IMR-90 (cell line): Measurements from ENCODE around the gene THUMPD2. TPM values are rescaled to one million over a fixed set of nuclear protein-coding genes. Genes with fewer than 3 reads are reported as not detected.

Experiments used
- ATAC-seq: fragments of 200-7000 bp; cut with Tn5 transposase; 2 replicates; pipeline ENCODE4 v1.9.1; 2020; ENCODE audit warnings: low read depth, mild to moderate bottlenecking, moderate library complexity
- Bru-seq: library from RNA; stranded (reverse); fragments of 400-500 nt; gene quantifications from one replicate; lab custom pipeline; 2021; lab: Mats Ljungman, UMichigan
- BruChase-seq, 2 experiments: library from RNA; stranded (reverse); fragments of 400-500 nt; gene quantifications; one replicate each; lab custom pipeline; 2021; lab: Mats Ljungman, UMichigan
- BruUV-seq: library from RNA; stranded (reverse); fragments of 400-500 nt; replicated peaks from 2 replicates; lab custom pipeline; 2021; lab: Mats Ljungman, UMichigan
- CTCF ChIA-PET: fragments of 300-600 bp; formaldehyde crosslinking; extraction: SDS; loops from one replicate; lab custom pipeline; 2021; ENCODE audit warnings: antibody characterized with exemption; lab: Yijun Ruan, JAX
- POLR2A ChIA-PET: fragments of 300-600 bp; sonication (Branson Sonifier 250); formaldehyde crosslinking; loops from one replicate; lab custom pipeline; 2022; ENCODE audit warnings: antibody characterized with exemption; ENCODE audit not compliant: unreplicated experiment; lab: Charles Lee
- DNase-seq: peaks from one replicate; pipeline ENCODE4 v3.0.0; 2013
- H2AFZ ChIP-seq: replicated peaks from 2 replicates; pipeline ENCODE3; 2013; ENCODE audit warnings: low read length, mild to moderate bottlenecking; ENCODE audit not compliant: poor library complexity
- H2AK5ac ChIP-seq: 2 replicates; pipeline ENCODE4 v1.6.1; 2013; ENCODE audit warnings: low read depth, low read length, inconsistent platforms
- H2AK9ac ChIP-seq: replicated peaks from 2 replicates; pipeline ENCODE3; 2013; ENCODE audit warnings: mild to moderate bottlenecking, low read depth, low read length, moderate library complexity; ENCODE audit not compliant: poor library complexity
- H2BK120ac ChIP-seq: 2 replicates; pipeline ENCODE4 v1.6.1; 2013; ENCODE audit warnings: low read depth, low read length, inconsistent platforms
- H2BK15ac ChIP-seq: 3 replicates; pipeline ENCODE4 v1.6.1; 2013; ENCODE audit warnings: low read depth, low read length, inconsistent platforms
- H2BK20ac ChIP-seq: 2 replicates; pipeline ENCODE4 v1.6.1; 2013; ENCODE audit warnings: low read depth, mild to moderate bottlenecking, inconsistent platforms, low read length, moderate library complexity
- H2BK5ac ChIP-seq: 2 replicates; pipeline ENCODE4 v1.6.1; 2013; ENCODE audit warnings: mild to moderate bottlenecking, low read depth, low read length, inconsistent platforms; ENCODE audit not compliant: poor library complexity, severe bottlenecking
- H3K14ac ChIP-seq: replicated peaks from 2 replicates; pipeline ENCODE4 v1.6.1; 2013; ENCODE audit warnings: low read depth, low read length, inconsistent platforms
- H3K18ac ChIP-seq: 2 replicates; pipeline ENCODE4 v1.6.1; 2013; ENCODE audit warnings: low read depth, low read length, control low read depth
- H3K23ac ChIP-seq: 2 replicates; pipeline ENCODE4 v1.6.1; 2013; ENCODE audit warnings: low read depth, low read length, inconsistent platforms
- H3K27ac ChIP-seq: 2 replicates; pipeline ENCODE4 v1.5.1; 2013; ENCODE audit warnings: mild to moderate bottlenecking, control low read depth, low read length; ENCODE audit not compliant: insufficient read depth
- H3K27me3 ChIP-seq: 2 replicates; pipeline ENCODE4 v1.6.1; 2013; ENCODE audit warnings: low read length; ENCODE audit not compliant: control insufficient read depth, insufficient read depth
- H3K36me3 ChIP-seq: 2 replicates; pipeline ENCODE4 v1.6.1; 2013; ENCODE audit warnings: low read length, mixed read lengths; ENCODE audit not compliant: control insufficient read depth, insufficient read depth
- H3K4ac ChIP-seq: 2 replicates; pipeline ENCODE4 v1.6.1; 2013; ENCODE audit warnings: low read depth, low read length, inconsistent platforms
- H3K4me1 ChIP-seq: 2 replicates; pipeline ENCODE4 v1.6.1; 2013; ENCODE audit warnings: low read length, mixed read lengths; ENCODE audit not compliant: control insufficient read depth, insufficient read depth
- H3K4me2 ChIP-seq: 2 replicates; pipeline ENCODE4 v1.6.1; 2013; ENCODE audit warnings: low read depth, mild to moderate bottlenecking, control low read depth, low read length, moderate library complexity
- H3K4me3 ChIP-seq: 2 replicates; pipeline ENCODE4 v1.5.1; 2013; ENCODE audit warnings: low read depth, mild to moderate bottlenecking, control low read depth, low read length, moderate library complexity; ENCODE audit not compliant: insufficient read depth
- H3K56ac ChIP-seq: 2 replicates; pipeline ENCODE4 v1.6.1; 2013; ENCODE audit warnings: low read length, inconsistent platforms; ENCODE audit not compliant: insufficient read depth; ENCODE audit errors: extremely low read depth
- H3K79me1 ChIP-seq, 2 experiments: 2 replicates each; pipeline ENCODE4 v1.6.1; 2013; ENCODE audit warnings: low read length in 2 of 2, inconsistent platforms in 1 of 2, low read depth in 1 of 2
- H3K9ac ChIP-seq: 2 replicates; pipeline ENCODE4 v1.6.1; 2013; ENCODE audit warnings: low read depth, low read length, control low read depth
- H3K9me1 ChIP-seq: 2 replicates; pipeline ENCODE4 v1.6.1; 2013; ENCODE audit warnings: low read length, inconsistent platforms; ENCODE audit not compliant: insufficient read depth
- H3K9me3 ChIP-seq: 2 replicates; pipeline ENCODE4 v1.6.1; 2013; ENCODE audit warnings: low read length; ENCODE audit not compliant: control insufficient read depth, insufficient read depth
- H4K20me1 ChIP-seq: 2 replicates; pipeline ENCODE4 v1.6.1; 2013; ENCODE audit warnings: low read length, inconsistent platforms; ENCODE audit not compliant: insufficient read depth
- H4K5ac ChIP-seq: 2 replicates; pipeline ENCODE4 v1.6.1; 2013; ENCODE audit warnings: mild to moderate bottlenecking, low read depth, low read length, control low read depth
- H4K8ac ChIP-seq, 2 experiments: 2 replicates each; pipeline ENCODE4 v1.6.1; 2013; ENCODE audit warnings: low read depth in 2 of 2, low read length in 2 of 2, control low read depth in 1 of 2, inconsistent platforms in 1 of 2
- H4K91ac ChIP-seq: 2 replicates; pipeline ENCODE4 v1.6.1; 2013; ENCODE audit warnings: low read depth, low read length, inconsistent platforms; ENCODE audit not compliant: insufficient read depth
- CHD1 ChIP-seq: IDR thresholded peaks from 2 replicates; pipeline ENCODE4 v1.6.1; 2012; ENCODE audit warnings: low read depth, low read length, improper control_type of control experiment
- ELK1 ChIP-seq: fragments of 150-350 bp; IDR thresholded peaks from 2 replicates; pipeline ENCODE4 v1.6.1; 2016; ENCODE audit warnings: low read depth, mild to moderate bottlenecking, low read length, moderate library complexity, borderline replicate concordance
- FOS ChIP-seq: fragments of 150-350 bp; IDR thresholded peaks from 2 replicates; pipeline ENCODE4 v1.6.1; 2016; ENCODE audit warnings: low read depth, low read length
- MAFK ChIP-seq: IDR thresholded peaks from 2 replicates; pipeline ENCODE4 v1.6.1; 2012; ENCODE audit warnings: low read depth, low read length, improper control_type of control experiment
- MAZ ChIP-seq: IDR thresholded peaks from 2 replicates; pipeline ENCODE4 v1.6.1; 2012; ENCODE audit warnings: low read depth, mild to moderate bottlenecking, low read length, improper control_type of control experiment, moderate library complexity, borderline replicate concordance
- MXI1 ChIP-seq: IDR thresholded peaks from 2 replicates; pipeline ENCODE4 v1.6.1; 2012; ENCODE audit warnings: low read depth, mild to moderate bottlenecking, low read length, moderate library complexity, borderline replicate concordance
- POLR2A ChIP-seq: IDR thresholded peaks from 2 replicates; pipeline ENCODE4 v1.6.1; 2012; ENCODE audit warnings: mild to moderate bottlenecking, low read depth, low read length
- RCOR1 ChIP-seq: IDR thresholded peaks from 2 replicates; pipeline ENCODE4 v1.6.1; 2012; ENCODE audit warnings: mild to moderate bottlenecking, low read length, improper control_type of control experiment; ENCODE audit not compliant: insufficient replicate concordance
- SMC3 ChIP-seq: fragments of 150-350 bp; IDR thresholded peaks from 2 replicates; pipeline ENCODE4 v1.6.1; 2016; ENCODE audit warnings: low read depth, mild to moderate bottlenecking, antibody characterized with exemption, low read length, moderate library complexity
- USF2 ChIP-seq: fragments of 150-350 bp; IDR thresholded peaks from 2 replicates; pipeline ENCODE4 v1.6.1; 2017; ENCODE audit warnings: mild to moderate bottlenecking, antibody characterized with exemption, low read length, low read depth
- WGBS, 2 experiments: methylation state at CpG; one replicate each; pipeline versions ENCODE4 v1.1.5 to v1.1.7; 2013; ENCODE audit warnings: missing lambda C conversion rate in 2 of 2; ENCODE audit not compliant: insufficient read length in 1 of 2; ENCODE audit errors: extremely low coverage in 2 of 2; 5-methylcytosine and 5-hydroxymethylcytosine counted together
- dilution Hi-C: fragments of 300-500 bp; cut with HindIII; formaldehyde crosslinking; loops from one replicate; pipeline ENCODE4 v1.14.3; 2018; ENCODE audit warnings: low sequenced_read_pairs; ENCODE audit not compliant: unreplicated experiment
- in situ Hi-C: fragments of 300-500 bp; cut with MboI; formaldehyde crosslinking; loops from 3 replicates; pipeline ENCODE4 v1.14.3; 2019; ENCODE audit warnings: low sequenced_read_pairs, inconsistent platforms, mixed read lengths
- intact Hi-C: fragments of 100-400 bp; cut with micrococcal nuclease; formaldehyde crosslinking; loops from 2 replicates; pipeline ENCODE4 v1.10.0; 2022
- long read RNA-seq: library from polyadenylated mRNA; unstranded; transcript quantifications from one replicate; pipeline ENCODE4 v2.0.0, GENCODE V29; 2021; ENCODE audit not compliant: unreplicated experiment
- polyA plus RNA-seq, 3 experiments: library from polyadenylated mRNA; depleted of rRNA; stranded (reverse); fragments of >200 nt; gene quantifications; 2 replicates each; pipeline ENCODE4 v1.2.3, GENCODE V29; 2012; ENCODE audit warnings: low replicate concordance in 1 of 3
- total RNA-seq: library from RNA; depleted of rRNA; stranded (reverse); fragments of >200 nt; gene quantifications from 2 replicates; pipeline ENCODE4 v1.2.3, GENCODE V29; 2012; rRNA removed

THUMPD2 gene
- total RNA-seq, result 4.8 and 5.6 TPM in 2 replicates
- 5.2 and 7.0 TPM in 2 replicates for polyA plus RNA-seq (2012; rRNA removed)
- 1.1 and 1.5 TPM in 2 replicates for polyA plus RNA-seq (2012; cell fraction: cytosol; rRNA removed)
- 2.9 and 22.6 TPM in 2 replicates for polyA plus RNA-seq (2012; cell fraction: nucleus; rRNA removed; ENCODE audit: low replicate concordance)
- percentile 85 among the genes with signal in this experiment for Bru-seq, nascent RNA
- percentile 59 among the genes with signal in this experiment for BruChase-seq, experiment 1, labeled RNA remaining after a 6-hour chase
- BruChase-seq, experiment 2, labeled RNA remaining after a 2-hour chase, result percentile 61 among the genes with signal in this experiment
- long read RNA-seq, partial matches to known transcripts, result 2 of 10 reads
- long read RNA-seq, other reads (novel, unspliced or antisense), result 3 of 10 reads

- Histone ChIP-seq H2AK9ac (peak within 1 kb of the TSS; percentile 82), H4K91ac (peak within 1 kb of the TSS; percentile 96), H3K27me3 (no peaks in the 10 kb centered on the region), H4K5ac (peak within 1 kb of the TSS; percentile 97), H3K4me1 (peaks cover 11% of the 10 kb centered on the region), H2BK15ac (peak within 1 kb of the TSS; percentile 9; the same call in 1 of the 3 replicates), H4K8ac (peak within 1 kb of the TSS; percentile 36 to 76), H3K9ac (peak within 1 kb of the TSS; percentile 80), H2BK120ac (peak within 1 kb of the TSS; percentile 84), H3K79me1 (peaks cover 8 to 30% of the 10 kb centered on the region in 2 experiments; a peak in 3 of 4 replicates), H3K27ac (peak within 1 kb of the TSS; percentile 88), H3K23ac (peak within 1 kb of the TSS; percentile 76), H3K18ac (peak within 1 kb of the TSS; percentile 92), H3K4ac (peak within 1 kb of the TSS; percentile 94), H2AFZ (peak within 1 kb of the TSS; percentile 100), H2BK5ac (peak within 1 kb of the TSS; percentile 96), H2BK20ac (peak within 1 kb of the TSS; percentile 10; the same call in 1 of the 2 replicates), H3K9me1 (peaks cover 9% of the 10 kb centered on the region; the same call in 1 of the 2 replicates), H4K20me1 (no peaks in the 10 kb centered on the region; the same call in 1 of the 2 replicates), H3K36me3 (peaks cover 3% of the 10 kb centered on the region; the same call in 1 of the 2 replicates), H3K14ac (peak within 1 kb of the TSS; percentile 93), H3K4me3 (peak within 1 kb of the TSS; percentile 100), H3K4me2 (peak within 1 kb of the TSS; percentile 99), H3K56ac (peak within 1 kb of the TSS; percentile 89), H3K9me3 (no peaks in the 10 kb centered on the region), H2AK5ac (peak within 1 kb of the TSS; percentile 80; the same call in 1 of the 2 replicates)
- dilution Hi-C loops (no loop called here), in situ Hi-C loops (no loop called here), intact Hi-C loops (loop anchor here (10.0 kb wide), 1 partner anchor 286 kb away; no protein-coding TSS in a partner anchor)
- CTCF ChIA-PET, result no interaction called here
- 0% methylated on average over 31 of the region's 54 CpGs; no CpG with 5 or more reads in 1 of the 2 experiments for WGBS, 2 experiments
- DNase-seq (peak; percentile 62), ATAC-seq (peak; percentile 79)
- no TSS peak for BruUV-seq
- no peak for TF ChIP-seq FOS
- TF ChIP-seq MXI1, result peak; percentile 72; the same call in 1 of the 2 replicates
- no peak for TF ChIP-seq MAFK
- TF ChIP-seq POLR2A, result peak; percentile 73
- peak; percentile 92 for TF ChIP-seq USF2
- TF ChIP-seq MAZ, result no peak
- TF ChIP-seq RCOR1, result no peak
- no peak for TF ChIP-seq SMC3
- no peak for TF ChIP-seq ELK1
- no peak for TF ChIP-seq CHD1
- POLR2A ChIA-PET, result interaction anchor here (0.5 kb wide), 1 partner anchor 334 kb away, joined by 3 read pairs; no protein-coding TSS in a partner anchor
These were observed at the start of gene THUMPD2 for GRCh38 chr2:39778775-39779340. TSS of gene THUMPD2 (minus strand) at chr2:39779258. CDS start at chr2:39779239, 19 bp downstream.
